Neutrophil (primary cell): ENCODE measurements around the gene PANK1.

Experiments used
- H3K27ac ChIP-seq: fragments of 200-600 bp; sonication (generic); 2 replicates; pipeline ENCODE4 v1.5.1; 2016; ENCODE audit warnings: mild to moderate bottlenecking, moderate library complexity
- H3K27me3 ChIP-seq: fragments of 200-600 bp; sonication (generic); 2 replicates; pipeline ENCODE4 v1.6.0; 2016; ENCODE audit warnings: mild to moderate bottlenecking
- H3K36me3 ChIP-seq: fragments of 200-600 bp; sonication (generic); 2 replicates; pipeline ENCODE4 v1.5.1; 2017
- H3K4me1 ChIP-seq, 2 experiments: fragments of 200-600 bp in 1 of 2; sonication (generic) in 1 of 2; 1 replicate in 1 of 2; 2 replicates in 1 of 2; pipeline versions ENCODE4 v1.5.1 to v1.6.1; 2013 to 2016; ENCODE audit warnings: low read depth in 1 of 2, low read length in 1 of 2, mild to moderate bottlenecking in 1 of 2, moderate library complexity in 1 of 2; ENCODE audit not compliant: control insufficient read depth in 1 of 2, insufficient read depth in 1 of 2
- H3K4me3 ChIP-seq, 2 experiments: fragments of 200-600 bp in 1 of 2; sonication (generic) in 1 of 2; 1 replicate in 1 of 2; 2 replicates in 1 of 2; pipeline ENCODE4 v1.5.1; 2013 to 2016; ENCODE audit warnings: low read depth in 1 of 2, low read length in 1 of 2, mild to moderate bottlenecking in 1 of 2, moderate library complexity in 1 of 2
- H3K9me3 ChIP-seq: fragments of 200-600 bp; sonication (generic); 2 replicates; pipeline ENCODE4 v1.5.1; 2016
- CTCF ChIP-seq: fragments of 200-600 bp; sonication (generic); IDR thresholded peaks from 2 replicates; pipeline ENCODE4 v1.5.1; 2016; ENCODE audit warnings: antibody characterized with exemption

PANK1 gene

GRCh38 chr10:89652806-89653370, 7.8 kb upstream of the PANK1 start:
- no peak for TF ChIP-seq CTCF
- Histone ChIP-seq H3K4me1 (no peaks in the 10 kb centered on the region), H3K9me3 (no peaks in the 10 kb centered on the region), H3K36me3 (no peaks in the 10 kb centered on the region), H3K27ac (no peak overlapping the region), H3K4me3 (no peak overlapping the region), H3K27me3 (no peaks in the 10 kb centered on the region)

GRCh38 chr10:89651916-89652573, 7.0 kb upstream of the PANK1 start:
- no peaks in the 10 kb centered on the region for H3K4me1 ChIP-seq
- no peaks in the 10 kb centered on the region for H3K36me3 ChIP-seq
- H3K9me3 ChIP-seq, result no peaks in the 10 kb centered on the region
- no peak overlapping the region for H3K4me3 ChIP-seq
- no peaks in the 10 kb centered on the region for H3K27me3 ChIP-seq
- H3K27ac ChIP-seq, result no peak overlapping the region
- TF ChIP-seq CTCF, result no peak

- no peaks in the 10 kb centered on the region for H3K4me1 ChIP-seq
- H3K9me3 ChIP-seq, result no peaks in the 10 kb centered on the region
- TF ChIP-seq CTCF, result no peak
These were observed 6.3 kb upstream of the PANK1 start for GRCh38 chr10:89651205-89651915.

GRCh38 chr10:89649051-89649450, 4.0 kb upstream of the PANK1 start:
- Histone ChIP-seq H3K27me3 (peaks cover 28% of the 10 kb centered on the region), H3K9me3 (no peaks in the 10 kb centered on the region), H3K4me1 (peaks cover 9 to 15% of the 10 kb centered on the region in 2 experiments), H3K36me3 (no peaks in the 10 kb centered on the region), H3K4me3 (no peak overlapping the region), H3K27ac (no peak overlapping the region)
- TF ChIP-seq CTCF, result no peak

More at GRCh38 chr10:89651205-89651915, 6.3 kb upstream of the PANK1 start:
- no peak overlapping the region for H3K27ac ChIP-seq
- H3K36me3 ChIP-seq, result no peaks in the 10 kb centered on the region
- H3K4me3 ChIP-seq, result no peak overlapping the region
- peaks cover 5% of the 10 kb centered on the region for H3K27me3 ChIP-seq

- TF ChIP-seq CTCF, result no peak
- H3K27me3 ChIP-seq, result peaks cover 38% of the 10 kb centered on the region
- H3K36me3 ChIP-seq, result no peaks in the 10 kb centered on the region
- no peaks in the 10 kb centered on the region for H3K9me3 ChIP-seq
- peaks cover 17 to 24% of the 10 kb centered on the region in 2 experiments for H3K4me1 ChIP-seq
- no peak overlapping the region for H3K4me3 ChIP-seq
- H3K27ac ChIP-seq, result no peak overlapping the region
These were observed 3.0 kb upstream of the PANK1 start for GRCh38 chr10:89648074-89648473.
